ENCODE results near the gene PRELID3B. TPM values are rescaled to one million over a fixed set of nuclear protein-coding genes. Genes with fewer than 3 reads are reported as not detected.

PRELID3B gene
- total RNA-seq, 6 donors from 2014 or later, result 5.2 to 77.1 (median 46.0) TPM

- Histone ChIP-seq H3K36me3 (no peaks in the 10 kb centered on the region), H3K4me3 (no peak overlapping the region), H3K9me3 (no peaks in the 10 kb centered on the region), H3K4me1 (peaks cover 0 to 4% (median under 1%) of the 10 kb centered on the region in 4 donors), H3K27ac (no peak overlapping the region), H3K27me3 (no peaks in the 10 kb centered on the region)
- TF ChIP-seq CTCF (IDR thresholded peaks at IDR 0.05) (no peak), POLR2AphosphoS5 (IDR thresholded peaks at IDR 0.05) (no peak), EP300 (IDR thresholded peaks at IDR 0.05) (no peak), POLR2A (IDR thresholded peaks at IDR 0.05) (no peak)
- WGBS, 2 donors, result 23 to 27% methylated on average over 2 of the region's 2 CpGs
- DNase-seq (no peak), ATAC-seq (ENCODE audit: low FRiP score in 2 of 2) (no peak)
Observed at GRCh38 chr20:59069026-59069425, 26.4 kb upstream of the PRELID3B start.

GRCh38 chr20:59068534-59068933, 25.9 kb upstream of the PRELID3B start:
- Histone ChIP-seq H3K9me3 (no peaks in the 10 kb centered on the region), H3K4me1 (peaks cover 0 to 8% (median 3%) of the 10 kb centered on the region in 4 donors), H3K36me3 (no peaks in the 10 kb centered on the region), H3K4me3 (no peak overlapping the region), H3K27me3 (no peaks in the 10 kb centered on the region), H3K27ac (no peak overlapping the region)
- DNase-seq, result no peak
- TF ChIP-seq EP300 (IDR thresholded peaks at IDR 0.05), result no peak
- 86 to 88% methylated on average over 4 of the region's 4 CpGs for WGBS, 2 donors
- no peak for ATAC-seq (ENCODE audit: low FRiP score in 2 of 2)

DNA sequence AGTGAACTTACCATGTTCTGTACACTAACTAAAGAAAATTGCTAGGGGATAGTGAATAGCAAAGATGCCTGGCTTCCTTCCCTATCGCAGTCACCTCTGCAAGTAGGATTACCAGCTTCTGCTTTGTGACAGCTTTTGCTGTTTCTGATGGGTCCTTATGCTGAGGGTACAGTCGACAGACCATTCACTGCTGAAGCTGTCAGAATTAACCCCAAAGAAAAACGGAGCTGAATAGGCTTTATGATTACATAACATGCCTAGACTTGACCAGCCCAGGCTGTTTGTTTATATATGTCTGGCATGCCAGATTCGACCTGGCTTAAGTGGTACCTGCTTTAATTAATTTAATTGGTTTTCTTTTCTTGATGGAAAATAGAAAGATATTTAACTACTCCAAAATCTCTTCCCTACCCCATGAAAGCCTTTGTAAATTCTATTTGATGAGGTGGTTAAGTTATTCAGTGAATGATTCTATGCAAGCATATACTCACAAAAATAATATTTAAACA, 21.7 kb upstream of the PRELID3B start:
- H3K36me3 ChIP-seq, result no peaks in the 10 kb centered on the region
- no peak for DNase-seq
- peaks cover 0 to 14% (median 4%) of the 10 kb centered on the region in 4 donors for H3K4me1 ChIP-seq
- no peaks in the 10 kb centered on the region for H3K9me3 ChIP-seq
- H3K27me3 ChIP-seq, result no peaks in the 10 kb centered on the region
- H3K27ac ChIP-seq, result no peak overlapping the region
- TF ChIP-seq CTCF (IDR thresholded peaks at IDR 0.05), result no peak
- TF ChIP-seq EP300 (IDR thresholded peaks at IDR 0.05), result no peak
- TF ChIP-seq POLR2AphosphoS5 (IDR thresholded peaks at IDR 0.05), result no peak
- TF ChIP-seq POLR2A (IDR thresholded peaks at IDR 0.05), result no peak
- no peak overlapping the region for H3K4me3 ChIP-seq
- no peak for ATAC-seq (ENCODE audit: low FRiP score in 2 of 2)
- 24 to 30% methylated on average over 4 of the region's 4 CpGs for WGBS, 2 donors

GRCh38 chr20:59063358-59064213, 21.0 kb upstream of the PRELID3B start:
- Histone ChIP-seq H3K4me3 (no peak overlapping the region), H3K27me3 (no peaks in the 10 kb centered on the region), H3K36me3 (no peaks in the 10 kb centered on the region), H3K9me3 (no peaks in the 10 kb centered on the region), H3K27ac (peak overlapping the region in 1 of 4 donors; percentile 7), H3K4me1 (peaks cover 0 to 14% (median 4%) of the 10 kb centered on the region in 4 donors)
- WGBS, 2 donors, result 44 to 60% methylated on average over 22 of the region's 22 CpGs
- peak in 1 of 2 donors; percentile 13 for DNase-seq
- TF ChIP-seq EP300 (IDR thresholded peaks at IDR 0.05) (no peak), POLR2A (IDR thresholded peaks at IDR 0.05) (no peak), CTCF (IDR thresholded peaks at IDR 0.05) (no peak), POLR2AphosphoS5 (IDR thresholded peaks at IDR 0.05) (no peak)
- peak; percentile 61 to 68 for ATAC-seq (ENCODE audit: low FRiP score in 2 of 2)

GRCh38 chr20:59062081-59062480, 19.5 kb upstream of the PRELID3B start:
- no peak overlapping the region for H3K27ac ChIP-seq
- no peak for DNase-seq
- 83 to 87% methylated on average over 4 of the region's 4 CpGs for WGBS, 2 donors
- no peak overlapping the region for H3K4me3 ChIP-seq
- H3K9me3 ChIP-seq, result no peaks in the 10 kb centered on the region
- H3K4me1 ChIP-seq, result peaks cover 0 to 14% (median 4%) of the 10 kb centered on the region in 4 donors
- no peak for TF ChIP-seq POLR2AphosphoS5 (IDR thresholded peaks at IDR 0.05)
- no peak for TF ChIP-seq POLR2A (IDR thresholded peaks at IDR 0.05)
- no peak for TF ChIP-seq CTCF (IDR thresholded peaks at IDR 0.05)
- no peak for TF ChIP-seq EP300 (IDR thresholded peaks at IDR 0.05)
- H3K27me3 ChIP-seq, result no peaks in the 10 kb centered on the region
- ATAC-seq (ENCODE audit: low FRiP score in 2 of 2), result no peak
- no peaks in the 10 kb centered on the region for H3K36me3 ChIP-seq

All from upper lobe of left lung (tissue), 6 donors.